K562 (cell line): ENCODE data around the gene RPH3AL. TPM values are rescaled to one million over a fixed set of nuclear protein-coding genes. Genes with fewer than 3 reads are reported as not detected.

Experiments
- ATAC-seq: fragments of 200-7000 bp; cut with Tn5 transposase; 3 replicates; pipeline ENCODE4 v1.9.1; 2020; ENCODE audit warnings: moderate library complexity
- BruUV-seq: library from RNA; stranded (reverse); fragments of 400-500 nt; replicated peaks from 2 replicates; lab custom pipeline; 2021; lab: Mats Ljungman, UMichigan
- CTCF ChIA-PET: fragments of 300-600 bp; formaldehyde crosslinking; extraction: SDS; loops from one replicate; lab custom pipeline; 2021; ENCODE audit warnings: low intra/inter-chr PET ratio; lab: Yijun Ruan, JAX
- POLR2A ChIA-PET: fragments of 300-600, 350-650 bp; sonication (Branson Sonifier 250); formaldehyde crosslinking; extraction: SDS; loops from one replicate; lab custom pipeline; 2021; ENCODE audit warnings: antibody characterized with exemption, inconsistent platforms; lab: Yijun Ruan, JAX
- DNase-seq, 4 experiments: peaks; one replicate each; pipeline versions ENCODE4 v3.0.0 to v3.0.0-alpha.2; 2011 to 2018; ENCODE audit warnings: low spot score in 3 of 4, mixed read lengths in 3 of 4; ENCODE audit errors: extremely low read depth in 1 of 4
- FAIRE-seq: peaks from 2 replicates; lab custom pipeline; 2011; peaks lifted over from hg19 to GRCh38; lab: Jason Lieb, UNC
- H2AFZ ChIP-seq: 2 replicates; pipeline ENCODE4 v1.6.0; 2011; ENCODE audit warnings: low read depth, low read length, control low read depth, inconsistent platforms
- H3K27ac ChIP-seq: fragments of 200-600 bp; 3 replicates; pipeline ENCODE4 v1.8.0; 2011; ENCODE audit warnings: low read depth, mild to moderate bottlenecking, control low read depth, inconsistent platforms, low read length, moderate library complexity, mixed read lengths; ENCODE audit errors: extremely low read depth
- H3K27me3 ChIP-seq, 2 experiments: fragments of 300-600 bp in 1 of 2; 2 replicates in 1 of 2; 3 replicates in 1 of 2; pipeline versions ENCODE4 v1.6.0 to v1.8.0; 2011; ENCODE audit warnings: inconsistent platforms in 2 of 2, low read length in 2 of 2, mild to moderate bottlenecking in 1 of 2, mixed read lengths in 1 of 2, moderate library complexity in 1 of 2; ENCODE audit not compliant: control insufficient read depth in 2 of 2, insufficient read depth in 2 of 2
- H3K36me3 ChIP-seq: fragments of 300-600 bp; 3 replicates; pipeline ENCODE4 v1.8.0; 2011; ENCODE audit warnings: mild to moderate bottlenecking, low read length, inconsistent platforms; ENCODE audit not compliant: control insufficient read depth, insufficient read depth
- H3K4me1 ChIP-seq, 2 experiments: fragments of 200-600 bp in 1 of 2; replicated peaks in 1 of 2; 2 replicates in 1 of 2; 3 replicates in 1 of 2; pipeline versions ENCODE4 v1.5.1 to v1.8.0; 2011; ENCODE audit warnings: inconsistent platforms in 2 of 2, low read length in 2 of 2, mild to moderate bottlenecking in 1 of 2, mixed read lengths in 1 of 2, moderate library complexity in 1 of 2; ENCODE audit not compliant: control insufficient read depth in 2 of 2, insufficient read depth in 2 of 2
- H3K4me2 ChIP-seq: 2 replicates; pipeline ENCODE4 v1.6.1; 2011; ENCODE audit warnings: low read length, control low read depth, inconsistent platforms, mixed read lengths; ENCODE audit not compliant: insufficient read depth
- H3K4me3 ChIP-seq: fragments of 200-600 bp; sonication (generic), shearing (Covaris generic); 2 replicates; pipeline ENCODE4 v1.5.1; 2016; ENCODE audit warnings: control low read depth, inconsistent platforms
- H3K79me2 ChIP-seq: fragments of 200-600 bp; 3 replicates; pipeline ENCODE4 v1.8.0; 2011; ENCODE audit warnings: low read length, inconsistent platforms; ENCODE audit not compliant: control insufficient read depth, insufficient read depth
- H3K9ac ChIP-seq, 2 experiments: 2 replicates each; pipeline versions ENCODE4 v1.6.0 to v1.6.1; 2011; ENCODE audit warnings: low read depth in 2 of 2, low read length in 2 of 2, control low read depth in 1 of 2, inconsistent platforms in 1 of 2, mild to moderate bottlenecking in 1 of 2, mixed read lengths in 1 of 2; ENCODE audit not compliant: insufficient read depth in 1 of 2
- H3K9me1 ChIP-seq: one replicate; pipeline ENCODE4 v1.6.0; 2011; ENCODE audit warnings: inconsistent platforms, mild to moderate bottlenecking, low read length, moderate library complexity; ENCODE audit not compliant: control insufficient read depth, insufficient read depth
- H3K9me3 ChIP-seq: replicated peaks from 2 replicates; pipeline ENCODE4 v1.5.1; 2011; ENCODE audit warnings: low read depth, low read length, inconsistent platforms; ENCODE audit not compliant: control insufficient read depth, insufficient read depth
- H4K20me1 ChIP-seq: replicated peaks from 2 replicates; pipeline ENCODE4 v1.6.1; 2011; ENCODE audit warnings: low read length, inconsistent platforms, mixed read lengths; ENCODE audit not compliant: control insufficient read depth, insufficient read depth
- RAD51 ChIP-seq: fragments of 450-650 bp; IDR thresholded peaks from 2 replicates; pipeline ENCODE4 v1.7.1; 2016; ENCODE audit warnings: low read depth, mild to moderate bottlenecking, borderline replicate concordance
- TFE3 ChIP-seq: fragments of 450-650 bp; formaldehyde crosslinking; IDR thresholded peaks from 2 replicates; pipeline ENCODE4 v1.4.0; 2020; ENCODE audit warnings: mild to moderate bottlenecking, mixed read lengths
- THRAP3 ChIP-seq: fragments of 450-650 bp; IDR thresholded peaks from 2 replicates; pipeline ENCODE4 v1.6.1; 2016; ENCODE audit warnings: mild to moderate bottlenecking, inconsistent platforms, borderline replicate concordance
- WGBS: fragments of 100-300 bp; shearing (Covaris generic); methylation state at CpG from one replicate; pipeline ENCODE4 v1.1.6; 2016; ENCODE audit warnings: low coverage, mixed read lengths; ENCODE audit not compliant: insufficient coverage; ENCODE audit errors: missing lambda C conversion rate; 5-methylcytosine and 5-hydroxymethylcytosine counted together
- in situ Hi-C: fragments of 300-500 bp; cut with MboI; formaldehyde crosslinking; loops from 4 replicates; pipeline ENCODE4 v1.15.0; 2018; ENCODE audit warnings: inconsistent platforms, mixed read lengths
- intact Hi-C: fragments of 100-400 bp; cut with micrococcal nuclease; formaldehyde crosslinking; loops from 2 replicates; pipeline ENCODE4 v1.14.2; 2022
- polyA plus RNA-seq, 8 experiments: library from polyadenylated mRNA; depleted of rRNA in 4 of 8; stranded (reverse) in 5 of 8; unstranded in 3 of 8; fragments of >200 nt; fragmentation: Nextera tagmentation in 2 of 8; fragmentation: Illumina TruSeq in 1 of 8; extraction: Ambion mirVana in 2 of 8; extraction: Trizol in 1 of 8; gene quantifications; 2 replicates each; pipeline versions ENCODE4 v1.2.1 to v1.2.3, GENCODE V29; 2011 to 2014; ENCODE audit warnings: inconsistent platforms in 1 of 8, missing spikeins in 1 of 8
- total RNA-seq, 7 experiments: library from RNA; depleted of rRNA in 6 of 7; stranded (reverse); fragments of >200 nt in 6 of 7; fragmentation: Illumina TruSeq in 2 of 7; extraction: Trizol in 2 of 7; gene quantifications; 2 replicates each; pipeline versions ENCODE4 v1.2.1 to v1.2.3, GENCODE V29; 2011 to 2021; ENCODE audit warnings: low replicate concordance in 1 of 7

RPH3AL gene
- total and polyA plus RNA-seq, 9 of the 15 experiments (the other 6 are each of a cell fraction or from before 2014, with no cell fraction given): 0.18 to 1.7 (median 0.39) TPM

GRCh38 chr17:200586-200985, 152.0 kb downstream of the RPH3AL start:
- Histone ChIP-seq H4K20me1 (no peaks in the 10 kb centered on the region; the same call in 1 of the 2 replicates), H3K9me1 (no peaks in the 10 kb centered on the region), H3K36me3 (no peaks in the 10 kb centered on the region), H3K9ac (no peak overlapping the region), H2AFZ (no peak overlapping the region)
- CTCF ChIA-PET: interaction anchor here (0.6 kb wide), 1 partner anchor 56 kb away, joined by 3 read pairs; no protein-coding TSS in a partner anchor
- intact Hi-C loops (no loop called here), in situ Hi-C loops (no loop called here)
- no TSS peak for BruUV-seq
- no peak for ATAC-seq
- TF ChIP-seq RAD51 (peak; percentile 38; the same call in 1 of the 2 replicates), TFE3 (CRISPR knock-in tag) (peak; percentile 38; the same call in 1 of the 2 replicates), THRAP3 (no peak)
- TF ChIP-seq, all 486 proteins: peak for 2
- H3K4me3 ChIP-seq: no peak overlapping the region
- no peaks in the 10 kb centered on the region for H3K79me2 ChIP-seq
- no peaks in the 10 kb centered on the region for H3K4me1 ChIP-seq
- WGBS: 0% methylated on average over 8 of the region's 10 CpGs
- no peak for DNase-seq
- peaks cover 3 to 54% of the 10 kb centered on the region in 2 experiments; a peak in 3 of 5 replicates for H3K27me3 ChIP-seq
- no peaks in the 10 kb centered on the region for H3K9me3 ChIP-seq
- H3K4me2 ChIP-seq: no peak overlapping the region
- POLR2A ChIA-PET: interaction anchor here (0.9 kb wide), 1 partner anchor 10 kb away, joined by 4 read pairs; no protein-coding TSS in a partner anchor
- no peak overlapping the region for H3K27ac ChIP-seq
- no peak for FAIRE-seq
